Adrenal gland (tissue), 5 donors: ENCODE results near the gene TMEM52.

Source experiments
- CTCF ChIP-seq, 6 experiments: fragments of 450-650 bp in 4 of 6; fragments of 200-600 bp in 2 of 6; sonication (generic) in 1 of 6; IDR thresholded peaks; 1 replicate in 5 of 6; 2 replicates in 1 of 6; pipeline versions ENCODE4 v1.5.1 to v1.8.0; 2016 to 2021; ENCODE audit warnings: antibody characterized with exemption in 6 of 6, mild to moderate bottlenecking in 2 of 6, moderate library complexity in 1 of 6
- POLR2A ChIP-seq, 2 donors: fragments of 450-650 bp; IDR thresholded peaks; one replicate each; pipeline ENCODE4 v1.6.1; 2017; ENCODE audit warnings: antibody characterized with exemption in 2 of 2, mild to moderate bottlenecking in 2 of 2, moderate library complexity in 1 of 2
- donor health status: DM: no; HTN: no; CAD: no.

- no peak for TF ChIP-seq POLR2A (IDR thresholded peaks at IDR 0.05)
- TF ChIP-seq CTCF (IDR thresholded peaks at IDR 0.05) = no peak
Measured at GRCh38 chr1:1903224-1903623, 15.9 kb downstream of the TMEM52 start.
